Epithelial cell of proximal tubule (primary cell): ENCODE data around the gene CDH23. TPM values are rescaled to one million over a fixed set of nuclear protein-coding genes. Genes with fewer than 3 reads are reported as not detected.

ENCODE experiments used
- DNase-seq: peaks from one replicate; pipeline ENCODE4 v3.0.0-alpha.2; 2011; ENCODE audit warnings: low read depth
- H3K4me3 ChIP-seq: 2 replicates; pipeline ENCODE4 v1.5.1; 2011; ENCODE audit warnings: low read depth, mild to moderate bottlenecking, low read length
- CTCF ChIP-seq: conservative IDR thresholded peaks from 2 replicates; pipeline ENCODE4 v1.5.1; 2012; ENCODE audit warnings: low read depth, mild to moderate bottlenecking, low read length
- total RNA-seq: library from RNA; depleted of rRNA; stranded (reverse); fragments of >200 nt; gene quantifications from 2 replicates; pipeline ENCODE4 v1.2.3, GENCODE V29; 2015

The CDH23 gene
- total RNA-seq, 1 donor from 2014 or later, result under 0.01 TPM

- TF ChIP-seq CTCF, result no peak
- no peak for DNase-seq
- H3K4me3 ChIP-seq, result no peak overlapping the region
Measured at GRCh38 chr10:71795248-71795647, 398.5 kb downstream of the CDH23 start.

GRCh38 chr10:71796749-71797405 is 400.2 kb downstream of the CDH23 start:
- TF ChIP-seq CTCF, result no peak
- no peak for DNase-seq
- no peak overlapping the region for H3K4me3 ChIP-seq

GRCh38 chr10:71797533-71798307 is 401.0 kb downstream of the CDH23 start:
- TF ChIP-seq CTCF, result no peak
- no peak overlapping the region for H3K4me3 ChIP-seq
- DNase-seq, result no peak

GRCh38 chr10:71798308-71798624 is 401.5 kb downstream of the CDH23 start:
- no peak for DNase-seq
- no peak for TF ChIP-seq CTCF
- H3K4me3 ChIP-seq, result no peak overlapping the region

GRCh38 chr10:71799112-71799511 is 402.4 kb downstream of the CDH23 start:
- no peak for TF ChIP-seq CTCF
- DNase-seq, result no peak
- no peak overlapping the region for H3K4me3 ChIP-seq

- H3K4me3 ChIP-seq, result no peak overlapping the region
- TF ChIP-seq CTCF, result no peak
- DNase-seq, result peak; percentile 13
Measured at GRCh38 chr10:71799608-71800453, 403.1 kb downstream of the CDH23 start.
